ENCODE data around the gene LDLRAP1.
"Not testable (repeated sequence)": the region's sequence is repeated elsewhere in the genome, so short reads cannot be mapped to it uniquely, and the experiment has no call there.

The LDLRAP1 gene, protein sequence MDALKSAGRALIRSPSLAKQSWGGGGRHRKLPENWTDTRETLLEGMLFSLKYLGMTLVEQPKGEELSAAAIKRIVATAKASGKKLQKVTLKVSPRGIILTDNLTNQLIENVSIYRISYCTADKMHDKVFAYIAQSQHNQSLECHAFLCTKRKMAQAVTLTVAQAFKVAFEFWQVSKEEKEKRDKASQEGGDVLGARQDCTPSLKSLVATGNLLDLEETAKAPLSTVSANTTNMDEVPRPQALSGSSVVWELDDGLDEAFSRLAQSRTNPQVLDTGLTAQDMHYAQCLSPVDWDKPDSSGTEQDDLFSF

GRCh38 chr1:25543425-25544242, at the start of gene LDLRAP1:
Gene LDLRAP1 (plus strand): TSS chr1:25543606. CDS start chr1:25543699, 93 bp downstream.
- Mint-ChIP-seq H3K4me3 (peak within 1 kb of the TSS; percentile 78 to 95), H3K27me3 (no peaks in the 10 kb centered on the region), H3K4me1 (peaks cover 47% of the 10 kb centered on the region), H3K27ac (peak within 1 kb of the TSS; percentile 69 to 95), H3K9me3 (no peaks in the 10 kb centered on the region)
- peak; percentile 85 for ATAC-seq
- peak; percentile 60 to 72 for DNase-seq

GRCh38 chr1:25494952-25495351, 48.5 kb upstream of the LDLRAP1 start:
- Mint-ChIP-seq H3K9me3 (no peaks in the 10 kb centered on the region), H3K4me3 (no peak overlapping the region), H3K4me1 (no peaks in the 10 kb centered on the region), H3K27ac (no peak overlapping the region), H3K27me3 (no peaks in the 10 kb centered on the region)
- ATAC-seq (no peak), DNase-seq (no peak)

- no peak for DNase-seq
These were observed 42.7 kb upstream of the LDLRAP1 start for GRCh38 chr1:25500694-25501093.

GRCh38 chr1:25501235-25502058, 42.0 kb upstream of the LDLRAP1 start:
- ATAC-seq = no peak
- H3K27me3 Mint-ChIP-seq = no peaks in the 10 kb centered on the region

More at GRCh38 chr1:25500694-25501093, 42.7 kb upstream of the LDLRAP1 start:
- Mint-ChIP-seq H3K4me1 (peaks cover 19% of the 10 kb centered on the region), H3K27me3 (no peaks in the 10 kb centered on the region), H3K4me3 (no peak overlapping the region), H3K27ac (no peak overlapping the region), H3K9me3 (no peaks in the 10 kb centered on the region)
- ATAC-seq = no peak

DNA sequence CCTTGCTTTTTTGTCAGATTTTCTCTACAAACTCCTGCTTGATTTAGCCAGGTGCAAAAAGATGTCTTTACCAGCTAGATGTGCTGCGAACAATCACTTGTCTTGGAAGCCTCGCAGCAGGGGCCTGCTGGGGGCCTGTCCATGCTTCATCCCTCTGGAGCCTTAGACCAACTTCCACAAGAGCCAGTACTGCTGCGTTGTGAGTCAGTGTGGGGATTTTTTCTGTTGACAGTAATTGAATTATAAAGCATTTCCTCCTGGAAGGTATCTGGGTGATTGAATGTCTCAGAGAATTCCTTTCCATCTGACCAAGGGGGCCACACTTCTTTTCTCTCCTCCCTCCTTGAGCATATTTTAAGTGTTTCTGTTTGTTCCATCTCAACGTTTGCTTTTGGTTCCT, 40.4 kb upstream of the LDLRAP1 start:
- Mint-ChIP-seq H3K9me3 (no peaks in the 10 kb centered on the region), H3K4me3 (no peak overlapping the region), H3K27ac (peak overlapping the region in 1 of 2 donors; percentile 21), H3K4me1 (peaks cover 37% of the 10 kb centered on the region), H3K27me3 (no peaks in the 10 kb centered on the region)
- no peak for DNase-seq
- no peak for ATAC-seq

More at GRCh38 chr1:25501235-25502058, 42.0 kb upstream of the LDLRAP1 start:
- Mint-ChIP-seq H3K9me3 (no peaks in the 10 kb centered on the region), H3K4me3 (no peak overlapping the region), H3K4me1 (peaks cover 26% of the 10 kb centered on the region), H3K27ac (peak overlapping the region in 1 of 2 donors; percentile 61)
- no peak for DNase-seq

DNA sequence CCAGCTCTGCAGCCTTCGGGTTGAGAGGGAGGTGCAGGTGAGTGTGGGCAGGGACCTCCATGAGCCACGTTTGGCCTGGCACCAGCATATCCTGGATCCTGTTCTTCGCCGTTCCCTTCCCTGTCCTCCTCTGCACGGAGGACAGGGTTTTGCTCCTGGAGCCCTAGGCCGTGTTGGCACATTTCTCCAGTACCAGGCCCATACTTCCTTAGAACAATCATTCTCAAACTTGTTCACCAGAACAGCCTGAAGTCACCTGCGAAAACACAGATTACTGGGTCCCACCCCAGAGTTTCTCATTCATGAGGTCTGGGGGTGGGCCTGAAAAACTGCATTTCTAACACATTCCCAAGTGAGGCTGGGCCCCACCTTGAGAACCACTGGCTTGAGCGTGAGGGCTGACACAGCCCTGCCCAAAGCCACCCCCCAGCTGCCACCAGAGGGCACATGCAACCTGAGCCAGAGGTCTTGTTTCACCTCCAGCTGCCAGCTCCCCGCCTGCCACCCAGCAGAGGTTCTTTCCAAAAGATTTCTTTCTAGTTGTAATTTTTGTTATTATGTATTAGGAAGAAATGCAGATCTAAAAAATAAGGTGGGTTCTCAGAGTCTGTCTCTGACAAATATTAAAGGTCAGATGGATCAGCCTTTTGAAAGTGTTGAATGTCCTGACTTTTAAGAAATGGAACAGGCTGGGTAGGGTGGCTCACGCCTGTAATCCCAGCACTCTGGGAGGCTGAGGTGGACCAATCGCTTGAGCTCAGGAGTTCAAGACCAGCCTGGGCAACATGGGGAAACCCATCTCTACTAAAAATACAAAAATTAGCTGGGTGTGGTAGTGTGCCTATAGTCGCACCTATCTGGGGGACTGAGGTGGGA, 39.6 kb upstream of the LDLRAP1 start:
- ATAC-seq (peak; percentile 92), DNase-seq (peak; percentile 46 to 63)
- Mint-ChIP-seq H3K4me3 (no peak overlapping the region), H3K9me3 (no peaks in the 10 kb centered on the region), H3K4me1 (peaks cover 37% of the 10 kb centered on the region), H3K27me3 (no peaks in the 10 kb centered on the region), H3K27ac (no peak overlapping the region)

- ATAC-seq = no peak
- no peak for DNase-seq
- no peak overlapping the region for H3K27ac Mint-ChIP-seq
- H3K27me3 Mint-ChIP-seq = no peaks in the 10 kb centered on the region
- H3K9me3 Mint-ChIP-seq = no peaks in the 10 kb centered on the region
- no peak overlapping the region for H3K4me3 Mint-ChIP-seq
- peaks cover 37% of the 10 kb centered on the region for H3K4me1 Mint-ChIP-seq
These were observed 38.5 kb upstream of the LDLRAP1 start for GRCh38 chr1:25504706-25505595.

DNA sequence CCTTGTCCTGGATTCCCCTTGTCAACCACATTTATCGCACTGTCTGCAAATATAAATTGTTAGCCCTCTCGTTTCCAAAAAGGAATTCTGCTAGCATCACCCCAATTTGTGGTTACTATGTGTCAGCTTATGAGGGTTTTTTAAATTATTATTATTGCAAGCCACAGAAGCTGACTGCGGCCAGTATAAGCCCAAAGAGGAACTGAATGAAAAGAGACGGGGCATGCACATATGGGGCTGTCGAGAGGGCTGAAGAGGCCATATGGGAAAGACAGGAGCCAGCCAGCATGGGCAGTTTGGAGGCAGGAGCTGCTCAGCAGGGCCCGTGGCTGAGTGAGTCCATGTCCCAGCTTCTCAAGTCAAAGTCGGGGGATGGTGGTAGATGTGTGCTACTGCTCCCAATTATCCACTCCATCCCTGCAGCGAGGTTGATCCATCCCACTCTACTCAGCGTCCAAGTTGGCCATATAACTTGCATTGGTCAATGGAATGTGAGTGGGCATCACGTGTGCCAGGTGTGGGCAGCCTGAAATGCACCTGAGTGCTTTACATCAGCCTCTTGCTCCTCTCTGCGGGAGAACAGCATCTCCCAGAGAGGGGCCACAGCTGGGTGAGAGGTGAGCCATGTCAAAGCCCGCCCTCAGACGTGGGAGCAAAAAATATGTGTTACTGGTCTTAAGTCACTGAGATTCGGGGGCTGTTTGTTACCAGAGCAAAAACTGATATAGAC, 37.6 kb upstream of the LDLRAP1 start:
- DNase-seq = no peak
- Mint-ChIP-seq H3K4me1 (peaks cover 37% of the 10 kb centered on the region), H3K27ac (peak overlapping the region in 1 of 2 donors; percentile 97), H3K9me3 (no peaks in the 10 kb centered on the region), H3K27me3 (no peaks in the 10 kb centered on the region), H3K4me3 (peak overlapping the region; percentile 49 to 73)
- ATAC-seq = no peak

DNA sequence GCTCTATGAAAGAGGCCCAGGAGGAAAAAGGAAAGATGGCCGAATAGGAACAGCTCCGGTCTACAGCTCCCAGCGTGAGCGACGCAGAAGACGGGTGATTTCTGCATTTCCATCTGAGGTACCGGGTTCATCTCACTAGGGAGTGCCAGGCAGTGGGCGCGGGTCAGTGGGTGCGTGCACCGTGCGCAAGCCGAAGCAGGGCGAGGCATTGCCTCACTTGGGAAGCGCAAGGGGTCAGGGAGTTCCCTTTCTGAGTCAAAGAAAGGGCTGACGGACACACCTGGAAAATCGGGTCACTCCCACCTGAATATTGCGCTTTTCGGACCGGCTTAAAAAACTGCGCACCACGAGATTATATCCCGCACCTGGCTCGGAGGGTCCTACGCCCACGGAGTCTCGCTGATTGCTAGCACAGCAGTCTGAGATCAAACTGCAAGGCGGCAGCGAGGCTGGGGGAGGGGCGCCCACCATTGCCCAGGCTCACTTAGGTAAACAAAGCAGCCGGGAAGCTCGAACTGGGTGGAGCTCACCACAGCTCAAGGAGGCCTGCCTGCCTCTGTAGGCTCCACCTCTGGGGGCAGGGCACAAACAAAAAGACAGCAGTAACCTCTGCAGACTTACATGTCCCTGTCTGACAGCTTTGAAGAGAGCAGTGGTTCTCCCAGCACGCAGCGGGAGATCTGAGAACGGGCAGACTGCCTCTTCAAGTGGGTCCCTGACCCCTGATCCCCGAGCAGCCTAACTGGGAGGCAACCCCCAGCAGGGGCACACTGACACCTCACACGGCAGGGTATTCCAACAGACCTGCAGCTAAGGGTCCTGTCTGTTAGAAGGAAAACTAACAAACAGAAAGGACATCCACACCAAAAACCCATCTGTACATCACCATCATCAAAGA, 36.6 kb upstream of the LDLRAP1 start:
- H3K9me3 Mint-ChIP-seq, ATAC-seq, DNase-seq, H3K27me3 Mint-ChIP-seq: not testable (repeated sequence)
- Mint-ChIP-seq H3K27ac (peak overlapping the region; percentile 25 to 97), H3K4me1 (peaks cover 32% of the 10 kb centered on the region), H3K4me3 (peak overlapping the region; percentile 50 to 73)

DNA sequence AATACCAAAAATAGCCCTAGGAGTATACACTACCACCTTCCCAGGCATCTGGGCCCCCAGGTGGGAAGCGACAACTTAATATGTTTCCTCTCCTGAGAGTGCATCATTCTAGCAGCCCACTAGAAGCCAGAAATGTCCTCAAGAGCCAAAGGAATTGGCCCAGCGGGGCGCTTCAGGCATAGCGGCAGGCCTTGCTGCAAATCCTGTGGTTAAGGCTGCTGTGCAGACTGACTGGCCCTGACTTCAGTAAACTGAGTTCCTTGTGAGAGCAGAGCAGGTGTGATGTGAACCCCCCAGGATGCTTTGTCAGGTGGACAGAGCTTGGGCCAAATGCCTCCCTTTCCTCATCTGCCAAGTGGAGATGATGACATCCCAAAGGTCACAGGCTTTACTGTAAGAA, 29.7 kb upstream of the LDLRAP1 start:
- DNase-seq (no peak), ATAC-seq (no peak)
- no peaks in the 10 kb centered on the region for H3K27me3 Mint-ChIP-seq
- H3K4me1 Mint-ChIP-seq = no peaks in the 10 kb centered on the region
- no peak overlapping the region for H3K27ac Mint-ChIP-seq
- no peaks in the 10 kb centered on the region for H3K9me3 Mint-ChIP-seq
- no peak overlapping the region for H3K4me3 Mint-ChIP-seq

DNA sequence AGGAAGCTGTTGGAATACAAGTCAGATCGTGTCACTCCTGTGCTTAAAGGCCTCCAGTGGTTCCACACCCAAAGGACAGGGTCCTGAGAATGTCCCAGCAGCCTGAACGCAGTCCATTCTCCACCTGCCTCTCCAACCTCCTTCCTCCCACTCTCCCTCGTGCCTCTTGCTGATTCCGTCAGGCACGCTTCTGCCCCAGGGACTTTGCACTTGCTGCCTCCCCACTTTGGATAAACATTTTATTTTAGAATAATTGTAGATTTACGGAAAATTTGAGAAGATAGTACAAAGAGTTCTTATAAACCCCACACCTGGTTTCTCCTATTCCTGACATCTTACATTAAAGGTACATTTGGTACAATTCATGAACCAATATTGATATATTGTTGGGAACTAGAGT, 28.4 kb upstream of the LDLRAP1 start:
- no peaks in the 10 kb centered on the region for H3K27me3 Mint-ChIP-seq
- H3K27ac Mint-ChIP-seq = no peak overlapping the region
- H3K9me3 Mint-ChIP-seq = no peaks in the 10 kb centered on the region
- ATAC-seq (no peak), DNase-seq (no peak)
- no peaks in the 10 kb centered on the region for H3K4me1 Mint-ChIP-seq
- no peak overlapping the region for H3K4me3 Mint-ChIP-seq

DNA sequence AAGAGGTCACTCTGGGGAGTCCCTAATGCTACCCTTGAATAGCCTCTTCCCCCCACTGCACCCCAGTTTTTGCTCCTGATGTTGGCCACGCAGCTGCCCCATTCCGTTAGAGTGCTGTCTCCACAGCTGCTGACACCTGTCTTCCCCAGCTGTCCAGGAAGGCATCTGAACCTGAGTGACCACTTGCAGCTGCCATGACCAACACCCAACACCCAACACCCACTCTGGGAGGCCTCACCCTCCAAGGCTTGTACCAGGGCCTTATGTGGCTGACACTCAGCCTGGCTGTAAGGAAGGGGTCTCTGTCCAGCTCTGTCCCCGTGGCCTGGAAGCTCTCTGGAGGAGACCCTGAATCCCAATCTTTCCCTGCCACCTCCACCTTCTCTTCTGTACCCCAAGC, 26.7 kb upstream of the LDLRAP1 start:
- ATAC-seq (no peak), DNase-seq (no peak)
- Mint-ChIP-seq H3K9me3 (no peaks in the 10 kb centered on the region), H3K4me3 (no peak overlapping the region), H3K27ac (peak overlapping the region in 1 of 2 donors; percentile 57), H3K27me3 (no peaks in the 10 kb centered on the region), H3K4me1 (peaks cover 6% of the 10 kb centered on the region)

Measured in stimulated activated naive CD8-positive, alpha-beta T cell treated with anti-CD3 and anti-CD28 coated beads, Interleukin-15, amount 100 ng/mL, for 72 hours (primary cell).